HepG2 (cell line): ENCODE results near the gene SYVN1. TPM values are rescaled to one million over a fixed set of nuclear protein-coding genes. Genes with fewer than 3 reads are reported as not detected.

Source experiments
- IRF1 ChIP-seq: sonication (generic); formaldehyde crosslinking; IDR thresholded peaks from 2 replicates; pipeline ENCODE4 v1.4.0; 2020; ENCODE audit warnings: low read depth, mild to moderate bottlenecking, missing genetic modification reagents
- MIER2 ChIP-seq: IDR thresholded peaks from 2 replicates; pipeline ENCODE4 v1.6.1; 2016; ENCODE audit warnings: missing biosample characterization, missing genetic modification reagents
- NCOA2 ChIP-seq: sonication (generic); formaldehyde crosslinking; IDR thresholded peaks from 2 replicates; pipeline ENCODE4 v1.8.0; 2022; ENCODE audit warnings: inconsistent platforms
- SKI ChIP-seq: fragments of 450-650 bp; IDR thresholded peaks from one replicate; pipeline ENCODE4 v1.6.1; 2018; ENCODE audit warnings: mild to moderate bottlenecking; ENCODE audit not compliant: partially characterized antibody
- SKIL ChIP-seq: sonication (generic); formaldehyde crosslinking; IDR thresholded peaks from 2 replicates; pipeline ENCODE4 v1.8.0; 2022; ENCODE audit warnings: missing genetic modification reagents, mild to moderate bottlenecking, moderate library complexity, borderline replicate concordance
- SP140L ChIP-seq: sonication (generic); formaldehyde crosslinking; IDR thresholded peaks from 2 replicates; pipeline ENCODE4 v1.4.0; 2020; ENCODE audit warnings: missing genetic modification reagents, borderline replicate concordance
- SRSF1 ChIP-seq: fragments of 200-400 bp; formaldehyde crosslinking; optimal IDR thresholded peaks from 2 replicates; pipeline ENCODE3; 2017; ENCODE audit warnings: mild to moderate bottlenecking, low read depth, low read length, moderate library complexity
- TRIM22 ChIP-seq: fragments of 450-650 bp; IDR thresholded peaks from 2 replicates; pipeline ENCODE4 v1.6.1; 2017
- U2AF1 ChIP-seq: fragments of 200-400 bp; formaldehyde crosslinking; optimal IDR thresholded peaks from 2 replicates; pipeline ENCODE3; 2017; ENCODE audit warnings: mild to moderate bottlenecking, low read depth, low read length
- ZC3H4 ChIP-seq: sonication (generic); formaldehyde crosslinking; IDR thresholded peaks from 2 replicates; pipeline ENCODE4 v1.4.0; 2020; ENCODE audit warnings: missing genetic modification reagents, borderline replicate concordance
- ZFP90 ChIP-seq: sonication (generic); formaldehyde crosslinking; IDR thresholded peaks from 2 replicates; pipeline ENCODE4 v1.8.0; 2022; ENCODE audit warnings: missing genetic modification reagents, mild to moderate bottlenecking, inconsistent platforms, borderline replicate concordance
- ZNF766 ChIP-seq: sonication (generic); formaldehyde crosslinking; IDR thresholded peaks from 2 replicates; pipeline ENCODE4 v1.5.0; 2020; ENCODE audit warnings: missing genetic modification reagents, borderline replicate concordance
- ZNF770 ChIP-seq: sonication (generic); formaldehyde crosslinking; IDR thresholded peaks from 2 replicates; pipeline ENCODE4 v1.5.0; 2020; ENCODE audit warnings: mild to moderate bottlenecking, missing genetic modification reagents
- ZZZ3 ChIP-seq: sonication (generic); formaldehyde crosslinking; IDR thresholded peaks from 2 replicates; pipeline ENCODE4 v1.4.0; 2020; ENCODE audit warnings: missing genetic modification reagents, mild to moderate bottlenecking, borderline replicate concordance
- polyA plus RNA-seq, 8 experiments: library from polyadenylated mRNA; depleted of rRNA in 3 of 8; stranded (reverse) in 7 of 8; unstranded in 1 of 8; fragments of >200 nt; fragmentation: Illumina TruSeq in 4 of 8; extraction: Trizol in 4 of 8; gene quantifications; 2 replicates each; pipeline versions ENCODE4 v1.2.1 to v1.2.3, GENCODE V29; 2011 to 2016; ENCODE audit warnings: low read depth in 4 of 8, missing spikeins in 1 of 8, mixed read lengths in 1 of 8; ENCODE audit not compliant: insufficient read depth in 1 of 8
- total RNA-seq, 5 experiments: library from RNA; depleted of rRNA; stranded (reverse); fragments of >200 nt; fragmentation: Illumina TruSeq; extraction: Trizol; gene quantifications; 2 replicates each; pipeline ENCODE4 v1.2.3, GENCODE V29; 2016; ENCODE audit warnings: low read depth in 1 of 5
- TF ChIP-seq, protein P1 (sequence below), 2 experiments: sonication (generic) in 1 of 2; formaldehyde crosslinking in 1 of 2; IDR thresholded peaks; 2 replicates each; pipeline versions ENCODE4 v1.4.0 to v1.6.1; 2018 to 2020; ENCODE audit warnings: missing genetic modification reagents in 2 of 2, borderline replicate concordance in 1 of 2, low read depth in 1 of 2, mild to moderate bottlenecking in 1 of 2, missing biosample characterization in 1 of 2
- TF ChIP-seq, protein P2 (sequence below): IDR thresholded peaks from 2 replicates; pipeline ENCODE4 v1.6.1; 2012; ENCODE audit warnings: low read length, improper control_type of control experiment

Gene SYVN1
- total and polyA plus RNA-seq, 2 of the 13 experiments (the other 11 are each of a cell fraction or from before 2014, with no cell fraction given), result 10.3 to 22.5 TPM

DNA sequence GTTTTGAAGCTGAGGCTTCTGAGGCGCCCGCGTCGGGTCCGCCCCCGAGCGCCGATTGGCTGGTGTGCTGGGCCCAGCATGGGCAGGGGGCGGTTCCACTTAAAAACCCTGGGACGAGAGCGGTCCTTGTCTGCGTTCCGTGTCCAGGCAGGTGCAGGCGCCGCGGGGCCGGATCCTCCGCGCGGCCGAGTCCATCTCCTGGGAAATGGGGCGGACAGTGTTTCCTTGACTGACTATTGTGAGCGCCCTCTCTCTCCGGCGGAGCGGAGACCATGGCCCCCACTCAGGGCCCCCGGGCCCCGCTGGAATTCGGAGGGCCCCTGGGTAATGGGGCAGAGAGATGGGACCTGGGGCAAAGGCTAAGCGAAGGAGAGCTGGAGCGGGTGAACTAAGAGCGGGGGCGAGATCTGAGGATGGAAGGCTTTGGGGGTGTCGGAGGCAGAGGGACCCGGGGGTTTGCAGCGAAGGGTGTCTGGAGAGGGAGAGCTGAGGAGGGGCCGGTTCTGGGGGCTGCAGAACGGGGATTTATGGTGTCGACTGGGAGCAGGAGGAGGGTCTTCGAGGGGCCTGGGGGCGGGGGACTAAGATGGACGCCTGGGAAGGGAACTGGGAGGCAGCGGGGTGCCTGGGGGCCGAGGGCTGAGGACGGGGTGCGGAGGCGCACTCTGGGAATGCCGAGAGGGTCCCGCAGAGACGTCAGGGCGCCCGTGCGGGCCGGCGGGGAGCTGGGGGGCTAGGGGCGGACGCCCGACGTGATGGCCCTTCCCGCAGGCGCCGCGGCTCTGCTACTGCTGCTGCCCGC, 22.4 kb downstream of the SYVN1 start, which contains the start of gene TM7SF2 (continued):
- TF ChIP-seq TRIM22 (no peak), U2AF1 (no peak), ZFP90 (CRISPR knock-in tag) (peak; percentile 66; the same call in 1 of the 2 replicates), ZNF766 (peak; percentile 77; the same call in 1 of the 2 replicates), SKI (no peak), SP140L (CRISPR knock-in tag) (no peak), SRSF1 (peak; percentile 92), NCOA2 (CRISPR knock-in tag) (no peak), IRF1 (CRISPR knock-in tag) (no peak), ZC3H4 (CRISPR knock-in tag) (0 out of 2 replicates have a peak, but pooled peaks have one; percentile 32), SKIL (no peak), MIER2 (CRISPR knock-in tag) (no peak), ZZZ3 (CRISPR knock-in tag) (no peak), ZNF770 (peak; percentile 43; the same call in 1 of the 2 replicates)
- TF ChIP-seq, protein P1, sequence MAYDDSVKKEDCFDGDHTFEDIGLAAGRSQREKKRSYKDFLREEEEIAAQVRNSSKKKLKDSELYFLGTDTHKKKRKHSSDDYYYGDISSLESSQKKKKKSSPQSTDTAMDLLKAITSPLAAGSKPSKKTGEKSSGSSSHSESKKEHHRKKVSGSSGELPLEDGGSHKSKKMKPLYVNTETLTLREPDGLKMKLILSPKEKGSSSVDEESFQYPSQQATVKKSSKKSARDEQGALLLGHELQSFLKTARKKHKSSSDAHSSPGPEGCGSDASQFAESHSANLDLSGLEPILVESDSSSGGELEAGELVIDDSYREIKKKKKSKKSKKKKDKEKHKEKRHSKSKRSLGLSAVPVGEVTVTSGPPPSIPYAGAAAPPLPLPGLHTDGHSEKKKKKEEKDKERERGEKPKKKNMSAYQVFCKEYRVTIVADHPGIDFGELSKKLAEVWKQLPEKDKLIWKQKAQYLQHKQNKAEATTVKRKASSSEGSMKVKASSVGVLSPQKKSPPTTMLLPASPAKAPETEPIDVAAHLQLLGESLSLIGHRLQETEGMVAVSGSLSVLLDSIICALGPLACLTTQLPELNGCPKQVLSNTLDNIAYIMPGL (CRISPR knock-in tag; IDR thresholded peaks at IDR 0.05; ENCODE audit: borderline replicate concordance in 1 of 2, low read depth in 1 of 2), result no peak
- TF ChIP-seq, protein P2, sequence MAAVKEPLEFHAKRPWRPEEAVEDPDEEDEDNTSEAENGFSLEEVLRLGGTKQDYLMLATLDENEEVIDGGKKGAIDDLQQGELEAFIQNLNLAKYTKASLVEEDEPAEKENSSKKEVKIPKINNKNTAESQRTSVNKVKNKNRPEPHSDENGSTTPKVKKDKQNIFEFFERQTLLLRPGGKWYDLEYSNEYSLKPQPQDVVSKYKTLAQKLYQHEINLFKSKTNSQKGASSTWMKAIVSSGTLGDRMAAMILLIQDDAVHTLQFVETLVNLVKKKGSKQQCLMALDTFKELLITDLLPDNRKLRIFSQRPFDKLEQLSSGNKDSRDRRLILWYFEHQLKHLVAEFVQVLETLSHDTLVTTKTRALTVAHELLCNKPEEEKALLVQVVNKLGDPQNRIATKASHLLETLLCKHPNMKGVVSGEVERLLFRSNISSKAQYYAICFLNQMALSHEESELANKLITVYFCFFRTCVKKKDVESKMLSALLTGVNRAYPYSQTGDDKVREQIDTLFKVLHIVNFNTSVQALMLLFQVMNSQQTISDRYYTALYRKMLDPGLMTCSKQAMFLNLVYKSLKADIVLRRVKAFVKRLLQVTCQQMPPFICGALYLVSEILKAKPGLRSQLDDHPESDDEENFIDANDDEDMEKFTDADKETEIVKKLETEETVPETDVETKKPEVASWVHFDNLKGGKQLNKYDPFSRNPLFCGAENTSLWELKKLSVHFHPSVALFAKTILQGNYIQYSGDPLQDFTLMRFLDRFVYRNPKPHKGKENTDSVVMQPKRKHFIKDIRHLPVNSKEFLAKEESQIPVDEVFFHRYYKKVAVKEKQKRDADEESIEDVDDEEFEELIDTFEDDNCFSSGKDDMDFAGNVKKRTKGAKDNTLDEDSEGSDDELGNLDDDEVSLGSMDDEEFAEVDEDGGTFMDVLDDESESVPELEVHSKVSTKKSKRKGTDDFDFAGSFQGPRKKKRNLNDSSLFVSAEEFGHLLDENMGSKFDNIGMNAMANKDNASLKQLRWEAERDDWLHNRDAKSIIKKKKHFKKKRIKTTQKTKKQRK, result no peak
